Liver (tissue), 3 donors: ENCODE results near the gene TMUB1.

Experiments
- EGR1 ChIP-seq, 2 donors: IDR thresholded peaks; 2 replicates each; pipeline ENCODE4 v1.6.1; 2016 to 2018; ENCODE audit warnings: antibody characterized with exemption in 2 of 2, low read depth in 2 of 2
- FOXA1 ChIP-seq: IDR thresholded peaks from 2 replicates; pipeline ENCODE4 v1.6.1; 2016; ENCODE audit warnings: antibody characterized with exemption
- FOXA2 ChIP-seq: IDR thresholded peaks from 2 replicates; pipeline ENCODE4 v1.6.1; 2016; ENCODE audit warnings: antibody characterized with exemption
- GABPA ChIP-seq, 2 donors: IDR thresholded peaks in 1 of 2; conservative IDR thresholded peaks in 1 of 2; 2 replicates each; pipeline ENCODE4 v1.6.1; 2016; ENCODE audit warnings: antibody characterized with exemption in 2 of 2, mild to moderate bottlenecking in 1 of 2, moderate library complexity in 1 of 2
- HNF4A ChIP-seq, 2 donors: conservative IDR thresholded peaks; 2 replicates each; pipeline ENCODE4 v1.6.1; 2016; ENCODE audit warnings: antibody characterized with exemption in 2 of 2, mild to moderate bottlenecking in 2 of 2
- JUND ChIP-seq, 2 donors: IDR thresholded peaks; 2 replicates each; pipeline ENCODE4 v1.6.1; 2016; ENCODE audit warnings: antibody characterized with exemption in 2 of 2
- TAF1 ChIP-seq: conservative IDR thresholded peaks from 2 replicates; pipeline ENCODE4 v1.6.1; 2016; ENCODE audit warnings: antibody characterized with exemption, mild to moderate bottlenecking
- YY1 ChIP-seq: IDR thresholded peaks from 2 replicates; pipeline ENCODE4 v1.6.1; 2016; ENCODE audit warnings: antibody characterized with exemption, mild to moderate bottlenecking
- TF ChIP-seq, protein P1 (sequence below): fragments of 150-350 bp; IDR thresholded peaks from 2 replicates; pipeline ENCODE4 v1.5.1; 2017; ENCODE audit warnings: improper control_type of control experiment, low read depth, low read length; ENCODE audit not compliant: missing input control
- TF ChIP-seq, protein P2 (sequence below): IDR thresholded peaks from 2 replicates; pipeline ENCODE4 v1.6.1; 2016; ENCODE audit warnings: antibody characterized with exemption
- TF ChIP-seq, protein P3 (sequence below): IDR thresholded peaks from 2 replicates; pipeline ENCODE4 v1.6.1; 2016; ENCODE audit warnings: antibody characterized with exemption, mild to moderate bottlenecking
- donor health status: healthy.
- donor health status: healthy.

DNA sequence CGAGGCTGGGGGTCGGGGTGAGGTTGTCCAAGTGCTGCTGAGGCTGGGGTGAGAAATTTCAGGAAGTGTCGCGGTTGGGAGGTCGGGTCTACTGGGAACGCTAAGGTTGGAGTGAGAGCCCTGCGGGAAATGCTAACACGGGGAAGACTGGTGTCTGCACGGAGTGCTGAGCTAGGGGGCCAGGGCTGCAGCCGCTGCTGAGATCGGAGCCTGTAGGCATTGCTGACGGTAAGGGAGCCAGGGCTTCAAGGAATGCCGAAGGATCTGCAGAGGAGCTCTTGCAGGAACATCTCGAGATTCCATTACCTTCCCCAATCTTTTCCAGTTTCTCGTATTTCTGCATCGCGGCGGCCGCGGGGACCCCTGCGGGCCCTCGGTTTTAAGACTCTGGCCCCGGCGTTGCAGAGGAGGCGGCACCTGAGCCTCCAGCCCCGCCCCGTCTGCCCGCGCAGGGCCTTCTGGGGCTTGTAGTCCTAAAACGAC is 25.7 kb downstream of the TMUB1 start, which contains the start of gene CDK5:
- TF ChIP-seq, protein P1, sequence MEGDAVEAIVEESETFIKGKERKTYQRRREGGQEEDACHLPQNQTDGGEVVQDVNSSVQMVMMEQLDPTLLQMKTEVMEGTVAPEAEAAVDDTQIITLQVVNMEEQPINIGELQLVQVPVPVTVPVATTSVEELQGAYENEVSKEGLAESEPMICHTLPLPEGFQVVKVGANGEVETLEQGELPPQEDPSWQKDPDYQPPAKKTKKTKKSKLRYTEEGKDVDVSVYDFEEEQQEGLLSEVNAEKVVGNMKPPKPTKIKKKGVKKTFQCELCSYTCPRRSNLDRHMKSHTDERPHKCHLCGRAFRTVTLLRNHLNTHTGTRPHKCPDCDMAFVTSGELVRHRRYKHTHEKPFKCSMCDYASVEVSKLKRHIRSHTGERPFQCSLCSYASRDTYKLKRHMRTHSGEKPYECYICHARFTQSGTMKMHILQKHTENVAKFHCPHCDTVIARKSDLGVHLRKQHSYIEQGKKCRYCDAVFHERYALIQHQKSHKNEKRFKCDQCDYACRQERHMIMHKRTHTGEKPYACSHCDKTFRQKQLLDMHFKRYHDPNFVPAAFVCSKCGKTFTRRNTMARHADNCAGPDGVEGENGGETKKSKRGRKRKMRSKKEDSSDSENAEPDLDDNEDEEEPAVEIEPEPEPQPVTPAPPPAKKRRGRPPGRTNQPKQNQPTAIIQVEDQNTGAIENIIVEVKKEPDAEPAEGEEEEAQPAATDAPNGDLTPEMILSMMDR, result no peak
- TF ChIP-seq, protein P2, sequence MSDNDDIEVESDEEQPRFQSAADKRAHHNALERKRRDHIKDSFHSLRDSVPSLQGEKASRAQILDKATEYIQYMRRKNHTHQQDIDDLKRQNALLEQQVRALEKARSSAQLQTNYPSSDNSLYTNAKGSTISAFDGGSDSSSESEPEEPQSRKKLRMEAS, result no peak
- no peak for TF ChIP-seq FOXA2
- no peak for TF ChIP-seq EGR1 (IDR thresholded peaks at IDR 0.05; ENCODE audit: low read depth in 2 of 2)
- TF ChIP-seq FOXA1, result no peak
- no peak for TF ChIP-seq JUND (IDR thresholded peaks at IDR 0.05)
- no peak for TF ChIP-seq YY1
- TF ChIP-seq HNF4A (conservative IDR thresholded peaks at IDR 0.05), result no peak
- no peak for TF ChIP-seq GABPA (IDR thresholded peaks at IDR 0.05 in 1 of 2, conservative IDR thresholded peaks at IDR 0.05 in 1 of 2)
- TF ChIP-seq, protein P3, sequence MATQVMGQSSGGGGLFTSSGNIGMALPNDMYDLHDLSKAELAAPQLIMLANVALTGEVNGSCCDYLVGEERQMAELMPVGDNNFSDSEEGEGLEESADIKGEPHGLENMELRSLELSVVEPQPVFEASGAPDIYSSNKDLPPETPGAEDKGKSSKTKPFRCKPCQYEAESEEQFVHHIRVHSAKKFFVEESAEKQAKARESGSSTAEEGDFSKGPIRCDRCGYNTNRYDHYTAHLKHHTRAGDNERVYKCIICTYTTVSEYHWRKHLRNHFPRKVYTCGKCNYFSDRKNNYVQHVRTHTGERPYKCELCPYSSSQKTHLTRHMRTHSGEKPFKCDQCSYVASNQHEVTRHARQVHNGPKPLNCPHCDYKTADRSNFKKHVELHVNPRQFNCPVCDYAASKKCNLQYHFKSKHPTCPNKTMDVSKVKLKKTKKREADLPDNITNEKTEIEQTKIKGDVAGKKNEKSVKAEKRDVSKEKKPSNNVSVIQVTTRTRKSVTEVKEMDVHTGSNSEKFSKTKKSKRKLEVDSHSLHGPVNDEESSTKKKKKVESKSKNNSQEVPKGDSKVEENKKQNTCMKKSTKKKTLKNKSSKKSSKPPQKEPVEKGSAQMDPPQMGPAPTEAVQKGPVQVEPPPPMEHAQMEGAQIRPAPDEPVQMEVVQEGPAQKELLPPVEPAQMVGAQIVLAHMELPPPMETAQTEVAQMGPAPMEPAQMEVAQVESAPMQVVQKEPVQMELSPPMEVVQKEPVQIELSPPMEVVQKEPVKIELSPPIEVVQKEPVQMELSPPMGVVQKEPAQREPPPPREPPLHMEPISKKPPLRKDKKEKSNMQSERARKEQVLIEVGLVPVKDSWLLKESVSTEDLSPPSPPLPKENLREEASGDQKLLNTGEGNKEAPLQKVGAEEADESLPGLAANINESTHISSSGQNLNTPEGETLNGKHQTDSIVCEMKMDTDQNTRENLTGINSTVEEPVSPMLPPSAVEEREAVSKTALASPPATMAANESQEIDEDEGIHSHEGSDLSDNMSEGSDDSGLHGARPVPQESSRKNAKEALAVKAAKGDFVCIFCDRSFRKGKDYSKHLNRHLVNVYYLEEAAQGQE, result no peak
- TF ChIP-seq TAF1, result no peak
